ENCODE measurements around the gene NGF.
"Not testable (repeated sequence)": the region's sequence is repeated elsewhere in the genome, so short reads cannot be mapped to it uniquely, and the experiment has no call there.

Gene NGF

GRCh38 chr1:115337633-115338456, at the start of gene NGF:
Gene NGF, minus strand, starts transcription at chr1:115338249. Its CDS starts 51,454 bp downstream, at chr1:115286795.
- Histone ChIP-seq H3K9me3 (ENCODE audit: insufficient read depth, low read depth, low read length) (no peaks in the 10 kb centered on the region), H2AFZ (ENCODE audit: low read length) (no peak within 1 kb of the TSS), H3F3A (ENCODE audit: low read depth) (no peaks in the 10 kb centered on the region), H3K4me1 (ENCODE audit: insufficient read depth, low read length, poor library complexity, severe bottlenecking) (no peaks in the 10 kb centered on the region), H3K9ac (ENCODE audit: low read depth, low read length, poor library complexity, severe bottlenecking) (no peak within 1 kb of the TSS), H4K20me1 (ENCODE audit: insufficient read depth, low read length, poor library complexity, severe bottlenecking) (no peaks in the 10 kb centered on the region), H3K79me2 (ENCODE audit: insufficient read depth, low read length) (no peaks in the 10 kb centered on the region), H3K4me2 (ENCODE audit: low read depth, low read length, poor library complexity, severe bottlenecking) (no peak within 1 kb of the TSS), H3K27me3 (ENCODE audit: insufficient read depth, low read length, poor library complexity, severe bottlenecking) (no peaks in the 10 kb centered on the region), H3K9me2 (replicated peaks; ENCODE audit: low read depth, low read length) (no peaks in the 10 kb centered on the region), H3K36me3 (ENCODE audit: insufficient read depth, low read length) (no peaks in the 10 kb centered on the region), H3K4me3 (ENCODE audit: low read length, poor library complexity, severe bottlenecking) (no peak within 1 kb of the TSS)
- TF ChIP-seq EZH2phosphoT487 (IDR thresholded peaks at IDR 0.05; ENCODE audit: borderline replicate concordance) (no peak), CTCF (conservative IDR thresholded peaks at IDR 0.05; ENCODE audit: low read length) (no peak)

GRCh38 chr1:115383455-115383854, 45.4 kb upstream of the NGF start:
- H3K4me3 ChIP-seq (ENCODE audit: low read length, poor library complexity, severe bottlenecking); H3K9me3 ChIP-seq (ENCODE audit: insufficient read depth, low read depth, low read length); H3K79me2 ChIP-seq (ENCODE audit: insufficient read depth, low read length); H3K4me1 ChIP-seq (ENCODE audit: insufficient read depth, low read length, poor library complexity, severe bottlenecking); H2AFZ ChIP-seq (ENCODE audit: low read length); H4K20me1 ChIP-seq (ENCODE audit: insufficient read depth, low read length, poor library complexity, severe bottlenecking); H3F3A ChIP-seq (ENCODE audit: low read depth); H3K27me3 ChIP-seq (ENCODE audit: insufficient read depth, low read length, poor library complexity, severe bottlenecking); H3K9ac ChIP-seq (ENCODE audit: low read depth, low read length, poor library complexity, severe bottlenecking); H3K9me2 ChIP-seq (replicated peaks; ENCODE audit: low read depth, low read length); H3K36me3 ChIP-seq (ENCODE audit: insufficient read depth, low read length); H3K4me2 ChIP-seq (ENCODE audit: low read depth, low read length, poor library complexity, severe bottlenecking): not testable (repeated sequence)

GRCh38 chr1:115379943-115380342, 41.9 kb upstream of the NGF start:
- Histone ChIP-seq H4K20me1 (ENCODE audit: insufficient read depth, low read length, poor library complexity, severe bottlenecking) (no peaks in the 10 kb centered on the region), H3K9ac (ENCODE audit: low read depth, low read length, poor library complexity, severe bottlenecking) (no peak overlapping the region), H3K9me3 (ENCODE audit: insufficient read depth, low read depth, low read length) (no peaks in the 10 kb centered on the region), H3K4me2 (ENCODE audit: low read depth, low read length, poor library complexity, severe bottlenecking) (no peak overlapping the region), H3K79me2 (ENCODE audit: insufficient read depth, low read length) (no peaks in the 10 kb centered on the region), H3K27me3 (ENCODE audit: insufficient read depth, low read length, poor library complexity, severe bottlenecking) (no peaks in the 10 kb centered on the region), H3K4me3 (ENCODE audit: low read length, poor library complexity, severe bottlenecking) (no peak overlapping the region), H2AFZ (ENCODE audit: low read length) (no peak overlapping the region), H3K4me1 (ENCODE audit: insufficient read depth, low read length, poor library complexity, severe bottlenecking) (no peaks in the 10 kb centered on the region), H3F3A (ENCODE audit: low read depth) (no peaks in the 10 kb centered on the region), H3K9me2 (replicated peaks; ENCODE audit: low read depth, low read length) (no peaks in the 10 kb centered on the region), H3K36me3 (ENCODE audit: insufficient read depth, low read length) (no peaks in the 10 kb centered on the region)
- no peak for TF ChIP-seq EZH2phosphoT487 (IDR thresholded peaks at IDR 0.05; ENCODE audit: borderline replicate concordance)
- no peak for TF ChIP-seq CTCF (conservative IDR thresholded peaks at IDR 0.05; ENCODE audit: low read length)

- Histone ChIP-seq H3K4me3 (ENCODE audit: low read length, poor library complexity, severe bottlenecking) (no peak overlapping the region), H3K9ac (ENCODE audit: low read depth, low read length, poor library complexity, severe bottlenecking) (no peak overlapping the region), H3K27me3 (ENCODE audit: insufficient read depth, low read length, poor library complexity, severe bottlenecking) (no peaks in the 10 kb centered on the region), H4K20me1 (ENCODE audit: insufficient read depth, low read length, poor library complexity, severe bottlenecking) (no peaks in the 10 kb centered on the region), H3F3A (ENCODE audit: low read depth) (no peaks in the 10 kb centered on the region), H3K9me2 (replicated peaks; ENCODE audit: low read depth, low read length) (no peaks in the 10 kb centered on the region), H3K79me2 (ENCODE audit: insufficient read depth, low read length) (no peaks in the 10 kb centered on the region), H3K4me2 (ENCODE audit: low read depth, low read length, poor library complexity, severe bottlenecking) (no peak overlapping the region), H2AFZ (ENCODE audit: low read length) (no peak overlapping the region), H3K36me3 (ENCODE audit: insufficient read depth, low read length) (no peaks in the 10 kb centered on the region), H3K4me1 (ENCODE audit: insufficient read depth, low read length, poor library complexity, severe bottlenecking) (no peaks in the 10 kb centered on the region), H3K9me3 (ENCODE audit: insufficient read depth, low read depth, low read length) (no peaks in the 10 kb centered on the region)
- no peak for TF ChIP-seq EZH2phosphoT487 (IDR thresholded peaks at IDR 0.05; ENCODE audit: borderline replicate concordance)
- no peak for TF ChIP-seq CTCF (conservative IDR thresholded peaks at IDR 0.05; ENCODE audit: low read length)
Measured at GRCh38 chr1:115377411-115377810, 39.4 kb upstream of the NGF start.
